Measurements from ENCODE around the gene ATP4B.
A peak's percentile ranks its signal among the peaks of the same experiment; 100 is the strongest.
"Not testable (repeated sequence)": the region's sequence is repeated elsewhere in the genome, so short reads cannot be mapped to it uniquely, and the experiment has no call there.

ATP4B gene

DNA sequence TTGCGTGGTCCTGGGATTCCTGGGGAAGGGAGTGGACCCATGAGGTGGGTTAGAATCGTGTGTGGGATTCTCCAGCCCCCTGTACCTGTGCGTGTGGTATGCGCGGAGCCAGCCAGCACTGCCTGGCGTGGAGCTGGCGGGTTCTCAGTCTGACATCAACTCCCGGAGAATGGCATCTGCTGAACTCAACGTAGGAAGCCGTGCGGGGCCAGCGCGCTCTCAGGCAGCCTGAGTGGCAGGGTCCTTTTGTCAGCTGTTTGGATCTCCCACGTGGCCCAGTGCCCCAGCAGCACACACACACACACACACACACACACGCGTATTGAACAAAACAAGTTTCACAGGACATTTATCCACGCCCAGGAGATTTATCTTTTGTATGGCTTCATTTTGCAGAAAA is 28.1 kb downstream of the ATP4B start:
- Mint-ChIP-seq H3K36me3 (ENCODE audit: low read depth) (peaks cover 73% of the 10 kb centered on the region), H3K4me1 (peaks cover 19% of the 10 kb centered on the region), H3K9me3 (peaks cover 3% of the 10 kb centered on the region), H3K27me3 (ENCODE audit: low read depth, poor library complexity) (peaks cover 2% of the 10 kb centered on the region), H3K4me3 (no peak overlapping the region), H3K27ac (peak overlapping the region; percentile 74)
- no peak for DNase-seq
- TF ChIP-seq, protein P1, sequence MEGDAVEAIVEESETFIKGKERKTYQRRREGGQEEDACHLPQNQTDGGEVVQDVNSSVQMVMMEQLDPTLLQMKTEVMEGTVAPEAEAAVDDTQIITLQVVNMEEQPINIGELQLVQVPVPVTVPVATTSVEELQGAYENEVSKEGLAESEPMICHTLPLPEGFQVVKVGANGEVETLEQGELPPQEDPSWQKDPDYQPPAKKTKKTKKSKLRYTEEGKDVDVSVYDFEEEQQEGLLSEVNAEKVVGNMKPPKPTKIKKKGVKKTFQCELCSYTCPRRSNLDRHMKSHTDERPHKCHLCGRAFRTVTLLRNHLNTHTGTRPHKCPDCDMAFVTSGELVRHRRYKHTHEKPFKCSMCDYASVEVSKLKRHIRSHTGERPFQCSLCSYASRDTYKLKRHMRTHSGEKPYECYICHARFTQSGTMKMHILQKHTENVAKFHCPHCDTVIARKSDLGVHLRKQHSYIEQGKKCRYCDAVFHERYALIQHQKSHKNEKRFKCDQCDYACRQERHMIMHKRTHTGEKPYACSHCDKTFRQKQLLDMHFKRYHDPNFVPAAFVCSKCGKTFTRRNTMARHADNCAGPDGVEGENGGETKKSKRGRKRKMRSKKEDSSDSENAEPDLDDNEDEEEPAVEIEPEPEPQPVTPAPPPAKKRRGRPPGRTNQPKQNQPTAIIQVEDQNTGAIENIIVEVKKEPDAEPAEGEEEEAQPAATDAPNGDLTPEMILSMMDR (IDR thresholded peaks at IDR 0.05) = no peak

DNA sequence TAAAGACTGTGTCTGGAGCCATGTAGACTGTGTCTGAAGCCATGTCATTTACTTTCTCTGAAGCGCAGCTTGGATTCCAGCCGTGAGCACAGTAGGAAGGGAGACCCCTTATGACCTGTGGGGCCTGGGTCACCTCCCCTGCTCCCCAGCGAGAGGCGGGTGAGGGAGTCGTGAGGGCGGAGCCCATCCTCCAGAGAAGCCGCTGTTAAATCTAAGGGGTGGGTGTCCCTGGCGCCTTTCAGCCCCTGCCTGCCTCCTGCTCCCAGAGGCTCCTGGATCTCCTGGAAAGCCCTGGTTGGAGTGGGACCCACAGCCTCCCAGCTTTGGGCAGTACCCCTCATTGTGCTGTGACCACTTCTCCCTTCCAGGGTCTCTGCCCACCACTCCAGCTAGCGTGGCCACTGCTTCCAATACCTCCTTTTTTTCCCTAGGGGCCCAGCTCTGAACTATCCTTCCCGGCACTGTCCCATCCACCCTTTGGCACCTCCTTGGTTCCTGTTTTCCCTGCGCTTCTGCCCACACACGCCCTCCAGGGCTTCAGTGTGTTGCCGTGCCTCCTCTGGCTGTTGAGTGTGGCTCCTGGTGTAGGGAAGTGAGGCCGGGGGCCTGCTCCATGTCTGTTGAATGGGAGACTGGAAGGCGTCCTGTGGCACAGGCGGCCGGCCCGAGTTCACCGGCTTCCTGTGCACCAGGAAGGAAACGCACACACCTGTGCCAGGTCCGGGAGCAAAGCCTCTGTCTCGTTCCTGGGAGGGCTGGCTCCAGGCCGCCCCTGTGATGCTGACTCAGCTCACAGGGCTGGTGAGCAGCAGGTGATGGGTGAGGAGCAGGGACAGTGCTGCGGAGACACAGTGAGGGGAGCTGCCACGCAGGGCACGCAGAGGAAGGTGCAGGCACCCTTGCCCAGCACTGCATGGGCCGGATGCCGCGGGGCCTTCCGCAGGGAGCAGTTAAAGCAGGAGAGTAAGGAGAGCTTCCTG is 29.4 kb downstream of the ATP4B start:
- TF ChIP-seq, protein P1 (IDR thresholded peaks at IDR 0.05) = no peak
- peak overlapping the region; percentile 95 for H3K27ac Mint-ChIP-seq
- H3K27me3 Mint-ChIP-seq (ENCODE audit: low read depth, poor library complexity) = peaks cover 3% of the 10 kb centered on the region
- peaks cover 19% of the 10 kb centered on the region for H3K4me1 Mint-ChIP-seq
- peaks cover 8% of the 10 kb centered on the region for H3K9me3 Mint-ChIP-seq
- H3K4me3 Mint-ChIP-seq = no peak overlapping the region
- DNase-seq = no peak
- H3K36me3 Mint-ChIP-seq (ENCODE audit: low read depth) = peaks cover 73% of the 10 kb centered on the region

DNA sequence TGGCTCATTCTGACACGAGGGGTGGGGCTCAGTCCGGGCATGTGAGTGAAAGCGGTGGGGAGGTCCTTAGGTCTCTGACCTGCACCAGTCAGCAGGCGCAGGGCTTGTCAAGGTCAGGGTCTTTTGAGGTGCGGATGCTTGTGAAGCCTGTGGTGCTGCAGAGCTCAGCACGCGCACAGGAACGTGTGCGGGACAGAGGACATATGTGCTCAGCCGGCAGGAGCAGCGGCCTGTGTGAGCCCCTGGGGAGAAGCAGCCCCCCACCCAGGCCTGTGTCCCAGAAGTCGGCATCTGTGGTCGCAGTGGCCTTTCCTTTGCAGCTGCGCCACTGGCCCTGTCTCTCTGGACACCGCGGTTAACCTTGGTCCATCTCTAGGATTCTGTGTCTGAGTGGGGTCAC is 30.9 kb downstream of the ATP4B start:
- H3K27ac Mint-ChIP-seq = peak overlapping the region; percentile 95
- no peak for DNase-seq
- no peak overlapping the region for H3K4me3 Mint-ChIP-seq
- TF ChIP-seq, protein P1 (IDR thresholded peaks at IDR 0.05) = no peak
- peaks cover 19% of the 10 kb centered on the region for H3K4me1 Mint-ChIP-seq
- H3K36me3 Mint-ChIP-seq (ENCODE audit: low read depth) = peaks cover 80% of the 10 kb centered on the region
- H3K27me3 Mint-ChIP-seq (ENCODE audit: low read depth, poor library complexity) = peaks cover 3% of the 10 kb centered on the region
- H3K9me3 Mint-ChIP-seq = peaks cover 20% of the 10 kb centered on the region

DNA sequence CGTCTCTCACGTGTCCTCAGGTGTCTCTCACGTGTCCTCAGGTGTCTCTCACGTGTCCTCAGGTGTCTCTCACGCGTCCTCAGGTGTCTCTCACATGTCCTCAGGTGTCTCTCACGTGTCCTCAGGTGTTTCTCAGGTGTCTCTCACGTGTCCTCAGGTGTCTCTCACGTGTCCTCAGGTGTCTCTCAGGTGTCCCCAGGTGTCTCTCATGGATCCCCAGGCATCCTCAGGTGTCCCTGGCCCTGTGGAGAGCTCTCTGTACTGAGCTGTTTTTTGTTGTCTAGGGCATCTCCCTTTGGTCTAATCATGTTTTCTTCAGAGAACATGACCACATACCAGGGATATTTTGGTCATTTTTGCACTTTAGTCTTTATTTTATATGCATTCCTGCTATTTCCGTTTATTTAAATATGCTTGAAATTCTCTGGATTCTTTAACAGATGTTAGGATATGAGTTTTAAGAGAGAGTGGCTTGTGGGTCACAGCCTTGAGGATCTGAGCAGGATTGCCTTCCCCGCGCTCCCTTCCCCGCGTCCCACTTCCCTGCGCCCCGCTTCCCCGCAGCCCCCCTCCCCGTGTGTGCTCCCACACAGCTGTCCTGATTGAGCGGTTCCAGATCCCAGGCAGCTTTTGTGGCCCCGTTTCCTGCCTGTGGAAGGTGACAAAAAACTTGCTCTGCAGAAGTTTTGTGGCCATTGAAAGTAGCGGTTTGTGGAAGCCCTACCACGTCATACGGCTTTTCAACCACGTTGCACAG is 31.9 kb downstream of the ATP4B start:
- no peak for DNase-seq
- Mint-ChIP-seq H3K4me3 (no peak overlapping the region), H3K27me3 (ENCODE audit: low read depth, poor library complexity) (peaks cover 3% of the 10 kb centered on the region), H3K4me1 (peaks cover 16% of the 10 kb centered on the region), H3K27ac (no peak overlapping the region), H3K9me3 (peaks cover 25% of the 10 kb centered on the region), H3K36me3 (ENCODE audit: low read depth) (peaks cover 80% of the 10 kb centered on the region)
- TF ChIP-seq, protein P1 (IDR thresholded peaks at IDR 0.05) = no peak

DNA sequence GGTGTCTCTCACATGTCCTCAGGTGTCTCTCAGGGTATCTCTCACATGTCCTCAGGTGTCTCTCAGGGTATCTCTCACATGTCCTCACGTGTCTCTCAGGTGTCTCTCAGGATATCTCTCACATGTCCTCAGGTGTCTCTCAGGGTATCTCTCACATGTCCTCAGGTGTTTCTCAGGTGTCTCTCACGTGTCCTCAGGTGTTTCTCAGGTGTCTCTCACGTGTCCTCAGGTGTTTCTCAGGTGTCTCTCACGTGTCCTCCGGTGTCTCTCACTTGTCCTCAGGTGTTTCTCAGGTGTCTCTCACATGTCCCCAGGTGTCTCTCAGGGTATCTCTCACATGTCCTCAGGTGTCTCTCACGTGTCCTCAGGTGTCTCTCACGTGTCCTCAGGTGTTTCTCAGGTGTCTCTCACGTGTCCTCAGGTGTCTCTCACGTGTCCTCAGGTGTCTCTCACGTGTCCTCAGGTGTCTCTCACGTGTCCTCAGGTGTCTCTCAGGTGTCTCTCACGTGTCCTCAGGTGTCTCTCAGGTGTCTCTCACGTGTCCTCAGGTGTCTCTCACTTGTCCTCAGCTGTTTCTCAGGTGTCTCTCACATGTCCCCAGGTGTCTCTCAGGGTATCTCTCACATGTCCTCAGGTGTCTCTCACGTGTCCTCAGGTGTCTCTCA is 33.2 kb downstream of the ATP4B start:
- Mint-ChIP-seq H3K9me3 (peaks cover 29% of the 10 kb centered on the region), H3K36me3 (ENCODE audit: low read depth) (peaks cover 88% of the 10 kb centered on the region), H3K4me1 (peaks cover 15% of the 10 kb centered on the region)
- H3K4me3 Mint-ChIP-seq; H3K27me3 Mint-ChIP-seq (ENCODE audit: low read depth, poor library complexity); H3K27ac Mint-ChIP-seq; DNase-seq: not testable (repeated sequence)

DNA sequence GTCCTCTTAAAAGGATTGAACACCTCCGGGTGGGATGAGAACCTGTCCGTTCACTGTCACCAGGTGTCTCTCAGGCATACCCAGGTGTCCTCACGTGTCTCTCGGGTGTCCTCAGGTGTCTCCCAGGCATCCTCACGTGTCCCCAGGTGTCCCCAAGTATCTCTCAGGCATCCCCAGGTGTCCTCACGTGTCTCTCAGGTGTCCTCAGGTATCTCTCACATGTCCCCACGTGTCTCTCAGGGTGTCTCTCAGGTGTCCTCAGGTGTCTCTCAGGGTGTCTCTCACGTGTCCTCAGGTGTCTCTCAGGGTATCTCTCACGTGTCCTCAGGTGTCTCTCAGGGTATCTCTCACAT is 33.8 kb downstream of the ATP4B start:
- TF ChIP-seq, protein P1 (IDR thresholded peaks at IDR 0.05) = no peak

More for the DNA sequence above, 33.8 kb downstream of the ATP4B start:
- H3K27ac Mint-ChIP-seq = no peak overlapping the region
- no peak for DNase-seq
- H3K4me3 Mint-ChIP-seq = no peak overlapping the region
- H3K36me3 Mint-ChIP-seq (ENCODE audit: low read depth) = peaks cover 83% of the 10 kb centered on the region
- peaks cover 29% of the 10 kb centered on the region for H3K9me3 Mint-ChIP-seq
- peaks cover 3% of the 10 kb centered on the region for H3K27me3 Mint-ChIP-seq (ENCODE audit: low read depth, poor library complexity)
- H3K4me1 Mint-ChIP-seq = peaks cover 15% of the 10 kb centered on the region

Data from nephron progenitor cell (in vitro differentiated cells).